HepG2 (cell line): ENCODE measurements around the gene ZNF726.
"Not testable (repeated sequence)": the region's sequence is repeated elsewhere in the genome, so short reads cannot be mapped to it uniquely, and the experiment has no call there.

Experiments
- ATM ChIP-seq: fragments of 450-650 bp; IDR thresholded peaks from 2 replicates; pipeline ENCODE4 v1.7.1; 2017; ENCODE audit warnings: mild to moderate bottlenecking, borderline replicate concordance
- CREB1 ChIP-seq, 2 experiments: fragments of 450-650 bp in 1 of 2; IDR thresholded peaks; 2 replicates each; pipeline ENCODE4 v1.6.1; 2016 to 2017; ENCODE audit warnings: control low read depth in 1 of 2, mild to moderate bottlenecking in 1 of 2, missing compliant biosample characterization in 1 of 2, missing genetic modification characterization in 1 of 2
- CREM ChIP-seq, 2 experiments: sonication (generic) in 1 of 2; formaldehyde crosslinking in 1 of 2; IDR thresholded peaks; 2 replicates each; pipeline versions ENCODE4 v1.4.0 to v1.6.1; 2016 to 2020; ENCODE audit warnings: antibody characterized with exemption in 1 of 2, mild to moderate bottlenecking in 1 of 2, missing genetic modification reagents in 1 of 2
- EZH2 ChIP-seq: conservative IDR thresholded peaks from 2 replicates; pipeline ENCODE4 v1.6.1; 2012; ENCODE audit warnings: mild to moderate bottlenecking, low read depth, low read length, moderate library complexity
- PAF1 ChIP-seq: IDR thresholded peaks from 2 replicates; pipeline ENCODE4 v1.6.1; 2016; ENCODE audit warnings: missing genetic modification reagents, missing compliant biosample characterization
- POLR2A ChIP-seq, 2 experiments: IDR thresholded peaks; 2 replicates each; pipeline ENCODE4 v1.6.1; 2011; ENCODE audit warnings: low read depth in 2 of 2, low read length in 2 of 2, mild to moderate bottlenecking in 1 of 2, moderate library complexity in 1 of 2; ENCODE audit not compliant: insufficient read depth in 1 of 2
- SP1 ChIP-seq, 2 experiments: fragments of 450-650 bp in 1 of 2; sonication (generic) in 1 of 2; formaldehyde crosslinking in 1 of 2; IDR thresholded peaks; 2 replicates each; pipeline versions ENCODE4 v1.4.0 to v1.6.1; 2016 to 2020; ENCODE audit warnings: missing genetic modification reagents in 1 of 2
- ZNF431 ChIP-seq: sonication (generic); formaldehyde crosslinking; IDR thresholded peaks from 2 replicates; pipeline ENCODE4 v1.9.0; 2022; ENCODE audit warnings: missing genetic modification reagents, low read depth, mild to moderate bottlenecking, borderline replicate concordance
- TF ChIP-seq, protein P1 (sequence below): sonication (generic); formaldehyde crosslinking; IDR thresholded peaks from 2 replicates; pipeline ENCODE4 v1.5.0; 2020; ENCODE audit warnings: mild to moderate bottlenecking, missing genetic modification reagents, moderate library complexity

GRCh38 chr19:23976631-23977030 is 61.9 kb downstream of the ZNF726 start:
- TF ChIP-seq, protein P1, sequence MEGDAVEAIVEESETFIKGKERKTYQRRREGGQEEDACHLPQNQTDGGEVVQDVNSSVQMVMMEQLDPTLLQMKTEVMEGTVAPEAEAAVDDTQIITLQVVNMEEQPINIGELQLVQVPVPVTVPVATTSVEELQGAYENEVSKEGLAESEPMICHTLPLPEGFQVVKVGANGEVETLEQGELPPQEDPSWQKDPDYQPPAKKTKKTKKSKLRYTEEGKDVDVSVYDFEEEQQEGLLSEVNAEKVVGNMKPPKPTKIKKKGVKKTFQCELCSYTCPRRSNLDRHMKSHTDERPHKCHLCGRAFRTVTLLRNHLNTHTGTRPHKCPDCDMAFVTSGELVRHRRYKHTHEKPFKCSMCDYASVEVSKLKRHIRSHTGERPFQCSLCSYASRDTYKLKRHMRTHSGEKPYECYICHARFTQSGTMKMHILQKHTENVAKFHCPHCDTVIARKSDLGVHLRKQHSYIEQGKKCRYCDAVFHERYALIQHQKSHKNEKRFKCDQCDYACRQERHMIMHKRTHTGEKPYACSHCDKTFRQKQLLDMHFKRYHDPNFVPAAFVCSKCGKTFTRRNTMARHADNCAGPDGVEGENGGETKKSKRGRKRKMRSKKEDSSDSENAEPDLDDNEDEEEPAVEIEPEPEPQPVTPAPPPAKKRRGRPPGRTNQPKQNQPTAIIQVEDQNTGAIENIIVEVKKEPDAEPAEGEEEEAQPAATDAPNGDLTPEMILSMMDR (CRISPR knock-in tag) = not testable (repeated sequence)
- TF ChIP-seq ZNF431 (CRISPR knock-in tag); ATM; SP1 (IDR thresholded peaks at IDR 0.05); SP1 (CRISPR knock-in tag; IDR thresholded peaks at IDR 0.05); EZH2; PAF1; CREM (IDR thresholded peaks at IDR 0.05); CREM (CRISPR knock-in tag; IDR thresholded peaks at IDR 0.05); POLR2A (IDR thresholded peaks at IDR 0.05; ENCODE audit: insufficient read depth in 1 of 2, low read depth in 2 of 2, low read length in 2 of 2); CREB1 (IDR thresholded peaks at IDR 0.05); CREB1 (CRISPR knock-in tag; IDR thresholded peaks at IDR 0.05): not testable (repeated sequence)
